Fibroblast of lung (primary cell): ENCODE measurements around the gene HLA-G. TPM values are rescaled to one million over a fixed set of nuclear protein-coding genes. Genes with fewer than 3 reads are reported as not detected.

Experiments used
- polyA plus RNA-seq, 2 donors: library from polyadenylated mRNA; depleted of rRNA in 1 of 2; stranded (reverse) in 1 of 2; unstranded in 1 of 2; fragments of >200 nt; gene quantifications; 2 replicates each; pipeline ENCODE4 v1.2.1, GENCODE V29; 2011 to 2012; ENCODE audit warnings: missing spikeins in 1 of 2
- total RNA-seq: library from RNA; depleted of rRNA; stranded (reverse); fragments of >200 nt; gene quantifications from 2 replicates; pipeline ENCODE4 v1.2.1, GENCODE V29; 2014

HLA-G gene
- total and polyA plus RNA-seq, 2 donors (not counting 1 experiment from before 2014, with no cell fraction given): 0.23 TPM; not detected in 1

Other genes starting within 250 kb of the HLA-G start
- not detected in 2 replicates for gene OR2H2, start 242.7 kb upstream of the HLA-G start, total RNA-seq
- not detected in 2 replicates for gene OR2H2, start 242.7 kb upstream of the HLA-G start, polyA plus RNA-seq
- gene GABBR1, start 194.6 kb upstream of the HLA-G start, total RNA-seq: 10.5 and 13.4 TPM in 2 replicates
- gene GABBR1, start 194.6 kb upstream of the HLA-G start, polyA plus RNA-seq: 8.7 and 10.9 TPM in 2 replicates
- not detected in 2 replicates for gene MOG, start 170.7 kb upstream of the HLA-G start, total RNA-seq
- gene MOG, start 170.7 kb upstream of the HLA-G start, polyA plus RNA-seq: not detected in 2 replicates
- not detected in 2 replicates for gene ZFP57, start 146.7 kb upstream of the HLA-G start, total RNA-seq
- not detected in 2 replicates for gene ZFP57, start 146.7 kb upstream of the HLA-G start, polyA plus RNA-seq
- 4.6 and 5.4 TPM in 2 replicates for gene HLA-F, start 104.4 kb upstream of the HLA-G start, total RNA-seq
- gene HLA-F, start 104.4 kb upstream of the HLA-G start, polyA plus RNA-seq: 1.5 and 18.7 TPM in 2 replicates
- gene HLA-A, start 114.7 kb downstream of the HLA-G start, total RNA-seq: 280 and 666 TPM in 2 replicates
- 272 and 630 TPM in 2 replicates for gene HLA-A, start 114.7 kb downstream of the HLA-G start, polyA plus RNA-seq
- gene POLR1H, start 233.4 kb downstream of the HLA-G start, total RNA-seq: 42.1 and 46.1 TPM in 2 replicates
- gene POLR1H, start 233.4 kb downstream of the HLA-G start, polyA plus RNA-seq: 21.1 and 25.0 TPM in 2 replicates
- 13.9 and 16.8 TPM in 2 replicates for gene PPP1R11, start 239.4 kb downstream of the HLA-G start, total RNA-seq
- gene PPP1R11, start 239.4 kb downstream of the HLA-G start, polyA plus RNA-seq: 52.4 and 53.6 TPM in 2 replicates
- not detected in 2 replicates for gene RNF39, start 247.9 kb downstream of the HLA-G start, total RNA-seq
- gene RNF39, start 247.9 kb downstream of the HLA-G start, polyA plus RNA-seq: not detected in 2 replicates